Endothelial cell of umbilical vein (primary cell): ENCODE measurements around the gene MS4A7. TPM values are rescaled to one million over a fixed set of nuclear protein-coding genes. Genes with fewer than 3 reads are reported as not detected.

Source experiments
- BruUV-seq: library from RNA; stranded (reverse); fragments of 400-500 nt; replicated peaks from 2 replicates; lab custom pipeline; 2021; lab: Mats Ljungman, UMichigan
- CTCF ChIA-PET: fragments of 300-600, 350-600 bp; sonication (Branson Sonifier 250); formaldehyde crosslinking; loops from one replicate; lab custom pipeline; 2021; ENCODE audit warnings: antibody characterized with exemption, inconsistent platforms; lab: Charles Lee
- POLR2A ChIA-PET: fragments of 300-600, 350-600 bp; sonication (Branson Sonifier 250); formaldehyde crosslinking; loops from one replicate; lab custom pipeline; 2021; ENCODE audit warnings: antibody characterized with exemption, inconsistent platforms; lab: Charles Lee
- DNase-seq: peaks from one replicate; pipeline ENCODE4 v3.0.0-alpha.2; 2011; ENCODE audit warnings: low read depth, low spot score
- FAIRE-seq: peaks from 2 replicates; lab custom pipeline; 2011; peaks lifted over from hg19 to GRCh38; lab: Jason Lieb, UNC
- H2AFZ ChIP-seq: 2 replicates; pipeline ENCODE4 v1.6.0; 2012; ENCODE audit warnings: low read depth, low read length, control low read depth, inconsistent platforms
- H3K27ac ChIP-seq: 2 replicates; pipeline ENCODE4 v1.5.1; 2011; ENCODE audit warnings: low read depth, mild to moderate bottlenecking, control low read depth, low read length, moderate library complexity; ENCODE audit not compliant: insufficient read depth
- H3K27me3 ChIP-seq, 2 experiments: 2 replicates each; pipeline versions ENCODE4 v1.6.0 to v1.6.1; 2011; ENCODE audit warnings: low read length in 2 of 2, mixed read lengths in 1 of 2; ENCODE audit not compliant: control insufficient read depth in 2 of 2, insufficient read depth in 2 of 2
- H3K36me3 ChIP-seq, 2 experiments: 2 replicates in 1 of 2; 3 replicates in 1 of 2; pipeline ENCODE4 v1.5.1; 2011; ENCODE audit warnings: low read length in 2 of 2, mild to moderate bottlenecking in 1 of 2, moderate library complexity in 1 of 2; ENCODE audit not compliant: control insufficient read depth in 2 of 2, insufficient read depth in 2 of 2; ENCODE audit errors: extremely low read depth in 1 of 2
- H3K4me1 ChIP-seq: 3 replicates; pipeline ENCODE4 v1.5.1; 2011; ENCODE audit warnings: mild to moderate bottlenecking, low read length; ENCODE audit not compliant: control insufficient read depth, insufficient read depth; ENCODE audit errors: extremely low read depth
- H3K4me2 ChIP-seq: 2 replicates; pipeline ENCODE4 v1.6.1; 2011; ENCODE audit warnings: low read length, control low read depth, mixed read lengths; ENCODE audit not compliant: insufficient read depth
- H3K4me3 ChIP-seq, 3 experiments: fragments of 200-600 bp in 1 of 3; sonication (generic), shearing (Covaris generic) in 1 of 3; replicated peaks in 1 of 3; 2 replicates each; pipeline ENCODE4 v1.5.1; 2011 to 2016; ENCODE audit warnings: control low read depth in 3 of 3, low read length in 3 of 3, mild to moderate bottlenecking in 2 of 3, inconsistent platforms in 1 of 3, low read depth in 1 of 3, moderate library complexity in 1 of 3; ENCODE audit not compliant: insufficient read depth in 1 of 3
- H3K79me2 ChIP-seq: 2 replicates; pipeline ENCODE4 v1.6.0; 2012; ENCODE audit warnings: low read length, inconsistent platforms; ENCODE audit not compliant: control insufficient read depth, insufficient read depth
- H3K9ac ChIP-seq: replicated peaks from 2 replicates; pipeline ENCODE3; 2011; ENCODE audit warnings: low read length, control low read depth; ENCODE audit not compliant: insufficient read depth; ENCODE audit errors: extremely low read depth
- H3K9me1 ChIP-seq: replicated peaks from 3 replicates; pipeline ENCODE4 v1.6.0; 2011; ENCODE audit warnings: mild to moderate bottlenecking, low read length; ENCODE audit not compliant: control insufficient read depth, insufficient read depth; ENCODE audit errors: extremely low read depth
- H3K9me3 ChIP-seq: replicated peaks from 2 replicates; pipeline ENCODE4 v1.5.1; 2012; ENCODE audit warnings: low read length, inconsistent platforms; ENCODE audit not compliant: control insufficient read depth, insufficient read depth
- H4K20me1 ChIP-seq: replicated peaks from 2 replicates; pipeline ENCODE3; 2011; ENCODE audit warnings: mild to moderate bottlenecking, low read length; ENCODE audit not compliant: control insufficient read depth, insufficient read depth; ENCODE audit errors: extremely low read depth
- CTCF ChIP-seq, 2 donors: IDR thresholded peaks; 1 replicate in 1 of 2; 2 replicates in 1 of 2; pipeline ENCODE4 v1.5.1; 2011; ENCODE audit warnings: low read length in 2 of 2, mild to moderate bottlenecking in 2 of 2, moderate library complexity in 2 of 2, control low read depth in 1 of 2, inconsistent platforms in 1 of 2, low read depth in 1 of 2; ENCODE audit not compliant: insufficient read depth in 1 of 2; ENCODE audit errors: extremely low read depth in 1 of 2
- EZH2 ChIP-seq: IDR thresholded peaks from 2 replicates; pipeline ENCODE4 v1.6.1; 2012; ENCODE audit warnings: borderline replicate concordance, low read depth, mild to moderate bottlenecking, moderate library complexity, low read length, inconsistent platforms; ENCODE audit not compliant: severe bottlenecking
- FOS ChIP-seq: IDR thresholded peaks from 2 replicates; pipeline ENCODE4 v1.6.1; 2011; ENCODE audit warnings: mild to moderate bottlenecking, low read length, moderate library complexity, borderline replicate concordance; ENCODE audit not compliant: insufficient read depth
- GATA2 ChIP-seq: IDR thresholded peaks from 2 replicates; pipeline ENCODE4 v1.7.0; 2011; ENCODE audit warnings: low read depth, mild to moderate bottlenecking, moderate library complexity, mixed read lengths, low read length; ENCODE audit not compliant: insufficient read length, insufficient read depth
- JUN ChIP-seq: IDR thresholded peaks from 2 replicates; pipeline ENCODE4 v1.6.1; 2011; ENCODE audit warnings: borderline replicate concordance, low read depth; ENCODE audit not compliant: insufficient read length, insufficient read depth
- MAX ChIP-seq: IDR thresholded peaks from 2 replicates; pipeline ENCODE4 v1.6.1; 2011; ENCODE audit not compliant: insufficient read depth, insufficient read length
- MYC ChIP-seq: IDR thresholded peaks from one replicate; pipeline ENCODE4 v1.6.1; 2011; ENCODE audit warnings: mild to moderate bottlenecking, low read depth, low read length
- POLR2A ChIP-seq: IDR thresholded peaks from 2 replicates; pipeline ENCODE4 v1.6.1; 2012; ENCODE audit warnings: low read depth, mild to moderate bottlenecking, control low read depth, low read length
- POLR2AphosphoS5 ChIP-seq: IDR thresholded peaks from 2 replicates; pipeline ENCODE4 v1.6.1; 2012; ENCODE audit warnings: low read depth, mild to moderate bottlenecking, control low read depth, low read length, moderate library complexity; ENCODE audit not compliant: insufficient read depth
- dilution Hi-C: fragments of 300-500 bp; cut with MboI; formaldehyde crosslinking; loops from one replicate; pipeline ENCODE4 v1.15.0; 2019; ENCODE audit warnings: low sequenced_read_pairs; ENCODE audit not compliant: extremely low pct_ligation_motif_present
- intact Hi-C: fragments of 100-400 bp; cut with micrococcal nuclease; formaldehyde crosslinking; loops from one replicate; pipeline ENCODE4 v1.10.0; 2022
- polyA plus RNA-seq, 4 experiments: library from polyadenylated mRNA; depleted of rRNA in 3 of 4; stranded (reverse) in 3 of 4; unstranded in 1 of 4; fragments of >200 nt; gene quantifications; 2 replicates each; pipeline versions ENCODE4 v1.2.1 to v1.2.3, GENCODE V29; 2011 to 2012; ENCODE audit warnings: missing spikeins in 1 of 4
- total RNA-seq: library from RNA; stranded (reverse); gene quantifications from 2 replicates; pipeline ENCODE4 v1.2.3, GENCODE V29; 2021

Gene MS4A7
- total and polyA plus RNA-seq, 2 donors (not counting 3 experiments of a cell fraction or from before 2014, with no cell fraction given), result 0.04 TPM; not detected in 1

- no peak overlapping the region for H3K4me2 ChIP-seq
- no peaks in the 10 kb centered on the region for H3K9me3 ChIP-seq
- H3K27me3 ChIP-seq, result no peaks in the 10 kb centered on the region
- intact Hi-C loops, result no loop called here
- no peaks in the 10 kb centered on the region for H3K4me1 ChIP-seq
- TF ChIP-seq JUN, result no peak
- TF ChIP-seq FOS, result no peak
- TF ChIP-seq CTCF (IDR thresholded peaks at IDR 0.05; ENCODE audit: extremely low read depth in 1 of 2, insufficient read depth in 1 of 2, low read depth in 1 of 2, low read length in 2 of 2), result no peak
- DNase-seq, result no peak
- H3K27ac ChIP-seq, result no peak overlapping the region
- no peak overlapping the region for H3K4me3 ChIP-seq
- FAIRE-seq, result no peak
- no peaks in the 10 kb centered on the region for H3K9me1 ChIP-seq
- ChIA-PET CTCF (no interaction called here), POLR2A (no interaction called here)
- H3K36me3 ChIP-seq, result no peaks in the 10 kb centered on the region
- no TSS peak for BruUV-seq
- H3K9ac ChIP-seq, result no peak overlapping the region
- no peak overlapping the region for H2AFZ ChIP-seq
- no peaks in the 10 kb centered on the region for H3K79me2 ChIP-seq
- no peaks in the 10 kb centered on the region for H4K20me1 ChIP-seq
- dilution Hi-C loops, result no loop called here
Measured at GRCh38 chr11:60422609-60423008, 44.3 kb downstream of the MS4A7 start.

GRCh38 chr11:60428517-60428916, 50.2 kb downstream of the MS4A7 start:
- ChIA-PET POLR2A (no interaction called here), CTCF (no interaction called here)
- Histone ChIP-seq H4K20me1 (no peaks in the 10 kb centered on the region), H3K27me3 (no peaks in the 10 kb centered on the region), H2AFZ (no peak overlapping the region), H3K4me2 (no peak overlapping the region), H3K4me3 (no peak overlapping the region), H3K9me3 (no peaks in the 10 kb centered on the region), H3K79me2 (no peaks in the 10 kb centered on the region), H3K36me3 (no peaks in the 10 kb centered on the region), H3K4me1 (no peaks in the 10 kb centered on the region), H3K9me1 (no peaks in the 10 kb centered on the region), H3K27ac (no peak overlapping the region), H3K9ac (no peak overlapping the region)
- dilution Hi-C loops, result no loop called here
- BruUV-seq, result no TSS peak
- TF ChIP-seq MAX, result no peak
- TF ChIP-seq GATA2, result no peak
- TF ChIP-seq CTCF (IDR thresholded peaks at IDR 0.05; ENCODE audit: extremely low read depth in 1 of 2, insufficient read depth in 1 of 2, low read depth in 1 of 2, low read length in 2 of 2), result no peak
- no peak for TF ChIP-seq JUN
- no peak for TF ChIP-seq POLR2AphosphoS5
- no peak for TF ChIP-seq MYC
- TF ChIP-seq EZH2, result no peak
- TF ChIP-seq POLR2A, result no peak
- TF ChIP-seq FOS, result no peak
- no peak for DNase-seq
- FAIRE-seq, result no peak
- intact Hi-C loops, result no loop called here
